NCI-H2029 treated with DMSO at 0.1 percent for 48 hours (cell line): ENCODE results near the gene SLBP.

Experiments used
- DNase-seq: peaks from one replicate; lab custom pipeline; 2025; lab: John Stamatoyannopoulos, UW

Gene SLBP

GRCh38 chr4:1748465-1748995 lies 36.4 kb upstream of the SLBP start:
- peak; percentile 6 for DNase-seq

GRCh38 chr4:1747603-1747967 lies 35.5 kb upstream of the SLBP start:
- DNase-seq, result no peak

- no peak for DNase-seq
Observed at GRCh38 chr4:1746919-1747602, 34.9 kb upstream of the SLBP start.

- DNase-seq, result no peak
Observed at GRCh38 chr4:1746265-1746691, 34.2 kb upstream of the SLBP start.

- no peak for DNase-seq
Observed at GRCh38 chr4:1745697-1746096, 33.6 kb upstream of the SLBP start.

- no peak for DNase-seq
Observed at GRCh38 chr4:1745165-1745564, 33.0 kb upstream of the SLBP start.

GRCh38 chr4:1744552-1744951 lies 32.4 kb upstream of the SLBP start:
- DNase-seq, result no peak

- DNase-seq, result no peak
Observed at GRCh38 chr4:1743975-1744374, 31.9 kb upstream of the SLBP start.

- DNase-seq, result no peak
Observed at GRCh38 chr4:1743551-1743950, 31.4 kb upstream of the SLBP start.

GRCh38 chr4:1741208-1741607 lies 29.1 kb upstream of the SLBP start:
- no peak for DNase-seq

GRCh38 chr4:1740021-1740545 lies 28.0 kb upstream of the SLBP start:
- no peak for DNase-seq

- DNase-seq, result no peak
Observed at GRCh38 chr4:1739358-1739757, 27.2 kb upstream of the SLBP start.

- no peak for DNase-seq
Observed at GRCh38 chr4:1738410-1738809, 26.3 kb upstream of the SLBP start.

- DNase-seq, result no peak
Observed at GRCh38 chr4:1737666-1738065, 25.5 kb upstream of the SLBP start.

- no peak for DNase-seq
Observed at GRCh38 chr4:1736812-1737211, 24.7 kb upstream of the SLBP start.

GRCh38 chr4:1735215-1735614 lies 23.1 kb upstream of the SLBP start:
- no peak for DNase-seq

GRCh38 chr4:1732911-1733310 lies 20.8 kb upstream of the SLBP start:
- no peak for DNase-seq

- no peak for DNase-seq
Observed at GRCh38 chr4:1731180-1731579, 19.1 kb upstream of the SLBP start.

- DNase-seq, result no peak
Observed at GRCh38 chr4:1730532-1731135, 18.5 kb upstream of the SLBP start.

- no peak for DNase-seq
Observed at GRCh38 chr4:1728061-1728980, 16.2 kb upstream of the SLBP start.

- no peak for DNase-seq
Observed at GRCh38 chr4:1727117-1728031, 15.3 kb upstream of the SLBP start.
